HEK293T (cell line): ENCODE measurements around the gene GORASP2.

ENCODE experiments used
- ARNT ChIP-seq: fragments of 450-650 bp; IDR thresholded peaks from 2 replicates; pipeline ENCODE4 v1.6.1; 2017; ENCODE audit warnings: mild to moderate bottlenecking
- BHLHE40 ChIP-seq: fragments of 450-650 bp; IDR thresholded peaks from 2 replicates; pipeline ENCODE4 v1.6.1; 2016; ENCODE audit warnings: mild to moderate bottlenecking, moderate library complexity, borderline replicate concordance
- ELF4 ChIP-seq: fragments of 450-650 bp; IDR thresholded peaks from 2 replicates; pipeline ENCODE4 v1.6.1; 2017; ENCODE audit warnings: antibody characterized with exemption
- FOXK2 ChIP-seq: fragments of 450-650 bp; IDR thresholded peaks from 2 replicates; pipeline ENCODE4 v1.6.1; 2016; ENCODE audit warnings: mild to moderate bottlenecking
- FOXM1 ChIP-seq: fragments of 450-650 bp; IDR thresholded peaks from 2 replicates; pipeline ENCODE4 v1.6.1; 2017; ENCODE audit warnings: mild to moderate bottlenecking, borderline replicate concordance
- HDGF ChIP-seq: fragments of 450-650 bp; IDR thresholded peaks from 2 replicates; pipeline ENCODE4 v1.6.1; 2017; ENCODE audit warnings: antibody characterized with exemption, borderline replicate concordance
- LEF1 ChIP-seq: fragments of 450-650 bp; IDR thresholded peaks from 2 replicates; pipeline ENCODE4 v1.6.1; 2017; ENCODE audit warnings: mild to moderate bottlenecking, borderline replicate concordance
- PKNOX1 ChIP-seq: fragments of 450-650 bp; IDR thresholded peaks from 2 replicates; pipeline ENCODE4 v1.6.1; 2016
- SP1 ChIP-seq: fragments of 450-650 bp; IDR thresholded peaks from 2 replicates; pipeline ENCODE4 v1.6.1; 2017
- SUZ12 ChIP-seq: fragments of 450-650 bp; IDR thresholded peaks from 2 replicates; pipeline ENCODE4 v1.6.1; 2016; ENCODE audit warnings: mild to moderate bottlenecking
- TARDBP ChIP-seq: fragments of 450-650 bp; IDR thresholded peaks from 2 replicates; pipeline ENCODE4 v1.6.1; 2016
- ZNF384 ChIP-seq: fragments of 450-650 bp; IDR thresholded peaks from 2 replicates; pipeline ENCODE4 v1.6.1; 2016

GRCh38 chr2:170917957-170918356, 11.1 kb upstream of the GORASP2 start:
- TF ChIP-seq FOXK2, result no peak
- no peak for TF ChIP-seq SP1
- no peak for TF ChIP-seq BHLHE40
- no peak for TF ChIP-seq PKNOX1
- TF ChIP-seq SUZ12, result no peak
- no peak for TF ChIP-seq ELF4
- no peak for TF ChIP-seq FOXM1
- TF ChIP-seq TARDBP, result no peak
- no peak for TF ChIP-seq ARNT
- TF ChIP-seq ZNF384, result no peak
- TF ChIP-seq HDGF, result no peak
- TF ChIP-seq LEF1, result no peak
